Fibroblast of lung (primary cell): ENCODE data around the gene PHF8. TPM values are rescaled to one million over a fixed set of nuclear protein-coding genes. Genes with fewer than 3 reads are reported as not detected.

Source experiments
- DNase-seq, 2 donors: peaks; one replicate each; pipeline versions ENCODE4 v3.0.0 to v3.0.0-alpha.2; 2010; ENCODE audit warnings: low read depth in 2 of 2
- H2AFZ ChIP-seq: 2 replicates; pipeline ENCODE4 v1.5.1; 2012; ENCODE audit warnings: low read length, control low read depth, inconsistent platforms
- H3K27ac ChIP-seq: 2 replicates; pipeline ENCODE4 v1.5.1; 2011; ENCODE audit warnings: low read length, control low read depth; ENCODE audit not compliant: insufficient read depth
- H3K27me3 ChIP-seq: 2 replicates; pipeline ENCODE4 v1.5.1; 2011; ENCODE audit warnings: mild to moderate bottlenecking, low read length; ENCODE audit not compliant: control insufficient read depth, insufficient read depth
- H3K36me3 ChIP-seq: 2 replicates; pipeline ENCODE4 v1.5.1; 2011; ENCODE audit warnings: low read length; ENCODE audit not compliant: control insufficient read depth, insufficient read depth
- H3K4me1 ChIP-seq: 2 replicates; pipeline ENCODE4 v1.5.1; 2011; ENCODE audit warnings: low read length; ENCODE audit not compliant: control insufficient read depth, insufficient read depth; ENCODE audit errors: extremely low read depth
- H3K4me2 ChIP-seq: 2 replicates; pipeline ENCODE4 v1.5.1; 2011; ENCODE audit warnings: low read length, control low read depth; ENCODE audit not compliant: insufficient read depth; ENCODE audit errors: extremely low read depth
- H3K4me3 ChIP-seq, 4 experiments: fragments of 200-600 bp in 1 of 4; sonication (generic) in 1 of 4; replicated peaks in 1 of 4; 2 replicates each; pipeline ENCODE4 v1.5.1; 2011 to 2016; ENCODE audit warnings: low read length in 4 of 4, low read depth in 3 of 4, mild to moderate bottlenecking in 3 of 4, control low read depth in 2 of 4, inconsistent platforms in 1 of 4, mixed read lengths in 1 of 4; ENCODE audit not compliant: insufficient read depth in 1 of 4; ENCODE audit errors: control extremely low read depth in 1 of 4
- H3K79me2 ChIP-seq: 2 replicates; pipeline ENCODE4 v1.5.1; 2012; ENCODE audit warnings: mild to moderate bottlenecking, low read length, inconsistent platforms; ENCODE audit not compliant: control insufficient read depth, insufficient read depth
- H3K9ac ChIP-seq: 2 replicates; pipeline ENCODE4 v1.5.1; 2011; ENCODE audit warnings: mild to moderate bottlenecking, low read length, control low read depth; ENCODE audit not compliant: insufficient read depth
- H3K9me3 ChIP-seq: 2 replicates; pipeline ENCODE4 v1.5.1; 2012; ENCODE audit warnings: low read depth, low read length; ENCODE audit not compliant: control insufficient read depth, insufficient read depth
- H4K20me1 ChIP-seq: 2 replicates; pipeline ENCODE4 v1.5.1; 2011; ENCODE audit warnings: low read length; ENCODE audit not compliant: control insufficient read depth, insufficient read depth; ENCODE audit errors: extremely low read depth
- CTCF ChIP-seq, 2 donors: IDR thresholded peaks in 1 of 2; conservative IDR thresholded peaks in 1 of 2; 1 replicate in 1 of 2; 2 replicates in 1 of 2; pipeline ENCODE4 v1.5.1; 2011 to 2012; ENCODE audit warnings: low read length in 2 of 2, control low read depth in 1 of 2, inconsistent platforms in 1 of 2, low read depth in 1 of 2, mild to moderate bottlenecking in 1 of 2
- EZH2 ChIP-seq: IDR thresholded peaks from 2 replicates; pipeline ENCODE4 v1.5.1; 2012; ENCODE audit warnings: low read length, control low read depth, mild to moderate bottlenecking; ENCODE audit errors: missing control alignments
- polyA plus RNA-seq, 2 donors: library from polyadenylated mRNA; depleted of rRNA in 1 of 2; stranded (reverse) in 1 of 2; unstranded in 1 of 2; fragments of >200 nt; gene quantifications; 2 replicates each; pipeline ENCODE4 v1.2.1, GENCODE V29; 2011 to 2012; ENCODE audit warnings: missing spikeins in 1 of 2
- total RNA-seq: library from RNA; depleted of rRNA; stranded (reverse); fragments of >200 nt; gene quantifications from 2 replicates; pipeline ENCODE4 v1.2.1, GENCODE V29; 2014

Gene PHF8
- total and polyA plus RNA-seq, 2 donors (not counting 1 experiment from before 2014, with no cell fraction given): 7.8 to 16.7 TPM

- no peaks in the 10 kb centered on the region for H3K36me3 ChIP-seq
Measured at GRCh38 chrX:54029529-54030143, 14.6 kb downstream of the PHF8 start.

GRCh38 chrX:54024350-54024749 lies 19.9 kb downstream of the PHF8 start:
- Histone ChIP-seq H3K4me1 (no peaks in the 10 kb centered on the region), H4K20me1 (no peaks in the 10 kb centered on the region), H3K79me2 (no peaks in the 10 kb centered on the region), H2AFZ (no peak overlapping the region), H3K9me3 (no peaks in the 10 kb centered on the region), H3K27me3 (no peaks in the 10 kb centered on the region), H3K36me3 (peaks cover 2% of the 10 kb centered on the region), H3K27ac (no peak overlapping the region), H3K4me3 (no peak overlapping the region), H3K9ac (no peak overlapping the region), H3K4me2 (no peak overlapping the region)
- TF ChIP-seq CTCF (conservative IDR thresholded peaks at IDR 0.05 in 1 of 2, IDR thresholded peaks at IDR 0.05 in 1 of 2; ENCODE audit: low read depth in 1 of 2, low read length in 2 of 2) (no peak), EZH2 (no peak)
- no peak for DNase-seq

More at GRCh38 chrX:54029529-54030143, 14.6 kb downstream of the PHF8 start:
- Histone ChIP-seq H3K9me3 (no peaks in the 10 kb centered on the region), H2AFZ (no peak overlapping the region), H3K4me2 (no peak overlapping the region), H3K27ac (no peak overlapping the region), H3K4me1 (no peaks in the 10 kb centered on the region), H4K20me1 (no peaks in the 10 kb centered on the region), H3K9ac (no peak overlapping the region), H3K4me3 (no peak overlapping the region), H3K79me2 (no peaks in the 10 kb centered on the region), H3K27me3 (no peaks in the 10 kb centered on the region)
- DNase-seq: no peak
- TF ChIP-seq CTCF (conservative IDR thresholded peaks at IDR 0.05 in 1 of 2, IDR thresholded peaks at IDR 0.05 in 1 of 2; ENCODE audit: low read depth in 1 of 2, low read length in 2 of 2): no peak
- TF ChIP-seq EZH2: no peak

- no peaks in the 10 kb centered on the region for H4K20me1 ChIP-seq
- no peak overlapping the region for H3K4me2 ChIP-seq
- no peaks in the 10 kb centered on the region for H3K79me2 ChIP-seq
- H3K36me3 ChIP-seq: no peaks in the 10 kb centered on the region
- no peaks in the 10 kb centered on the region for H3K4me1 ChIP-seq
- no peak overlapping the region for H3K27ac ChIP-seq
- no peak overlapping the region for H3K4me3 ChIP-seq
- H3K9ac ChIP-seq: no peak overlapping the region
- no peaks in the 10 kb centered on the region for H3K27me3 ChIP-seq
- no peak overlapping the region for H2AFZ ChIP-seq
- no peak for DNase-seq
- TF ChIP-seq EZH2 (no peak), CTCF (conservative IDR thresholded peaks at IDR 0.05 in 1 of 2, IDR thresholded peaks at IDR 0.05 in 1 of 2; ENCODE audit: low read depth in 1 of 2, low read length in 2 of 2) (no peak)
- H3K9me3 ChIP-seq: no peaks in the 10 kb centered on the region
Measured at GRCh38 chrX:54012830-54013500, 31.3 kb downstream of the PHF8 start.
